ENCODE data around the gene KYAT1. TPM values are rescaled to one million over a fixed set of nuclear protein-coding genes. Genes with fewer than 3 reads are reported as not detected.
A peak's percentile ranks its signal among the peaks of the same experiment; 100 is the strongest.

Gene KYAT1
- total RNA-seq, 2 donors from 2014 or later = 6.7 to 19.9 TPM

GRCh38 chr9:128792978-128793686 lies 88.6 kb downstream of the KYAT1 start:
- no peak for ATAC-seq
- no peaks in the 10 kb centered on the region for H3K27me3 Mint-ChIP-seq
- no peak overlapping the region for H3K27ac Mint-ChIP-seq
- no peak for DNase-seq (ENCODE audit: low spot score)
- H3K36me3 Mint-ChIP-seq = peaks cover 12% of the 10 kb centered on the region
- H3K9me3 Mint-ChIP-seq = no peaks in the 10 kb centered on the region
- H3K4me1 Mint-ChIP-seq (ENCODE audit: low read depth in 2 of 2) = peaks cover 3 to 8% of the 10 kb centered on the region in 2 donors
- H3K4me3 Mint-ChIP-seq = no peak overlapping the region

GRCh38 chr9:128792134-128792533 lies 89.6 kb downstream of the KYAT1 start:
- Mint-ChIP-seq H3K27ac (no peak overlapping the region), H3K9me3 (no peaks in the 10 kb centered on the region), H3K4me3 (no peak overlapping the region), H3K27me3 (no peaks in the 10 kb centered on the region), H3K36me3 (peaks cover 9% of the 10 kb centered on the region), H3K4me1 (ENCODE audit: low read depth in 2 of 2) (peaks cover 11 to 15% of the 10 kb centered on the region in 2 donors)
- ATAC-seq (no peak), DNase-seq (ENCODE audit: low spot score) (no peak)

- Mint-ChIP-seq H3K4me1 (ENCODE audit: low read depth in 2 of 2) (peaks cover 15% of the 10 kb centered on the region in 2 donors), H3K27me3 (no peaks in the 10 kb centered on the region), H3K9me3 (no peaks in the 10 kb centered on the region), H3K4me3 (no peak overlapping the region), H3K27ac (no peak overlapping the region), H3K36me3 (peaks cover 9% of the 10 kb centered on the region)
- no peak for DNase-seq (ENCODE audit: low spot score)
- no peak for ATAC-seq
Measured at GRCh38 chr9:128790536-128790935, 91.2 kb downstream of the KYAT1 start.

- peak overlapping the region; percentile 98 for H3K4me3 Mint-ChIP-seq
- H3K36me3 Mint-ChIP-seq = peaks cover 4% of the 10 kb centered on the region
- no peaks in the 10 kb centered on the region for H3K9me3 Mint-ChIP-seq
- H3K27ac Mint-ChIP-seq = peak overlapping the region; percentile 77 to 88
- H3K27me3 Mint-ChIP-seq = no peaks in the 10 kb centered on the region
- peaks cover 15% of the 10 kb centered on the region in 2 donors for H3K4me1 Mint-ChIP-seq (ENCODE audit: low read depth in 2 of 2)
- ATAC-seq (no peak), DNase-seq (ENCODE audit: low spot score) (no peak)
Measured at GRCh38 chr9:128788445-128788844, 93.3 kb downstream of the KYAT1 start.

- peaks cover 9 to 15% of the 10 kb centered on the region in 2 donors for H3K4me1 Mint-ChIP-seq (ENCODE audit: low read depth in 2 of 2)
- H3K27ac Mint-ChIP-seq = peak overlapping the region; percentile 77 to 88
- H3K36me3 Mint-ChIP-seq = peaks cover under 1% of the 10 kb centered on the region
- no peaks in the 10 kb centered on the region for H3K27me3 Mint-ChIP-seq
- DNase-seq (ENCODE audit: low spot score) (no peak), ATAC-seq (no peak)
- H3K9me3 Mint-ChIP-seq = no peaks in the 10 kb centered on the region
- peak overlapping the region; percentile 98 for H3K4me3 Mint-ChIP-seq
Measured at GRCh38 chr9:128787659-128788058, 94.1 kb downstream of the KYAT1 start.

- ATAC-seq (peak; percentile 98), DNase-seq (ENCODE audit: low spot score) (peak; percentile 93)
- H3K27me3 Mint-ChIP-seq = no peaks in the 10 kb centered on the region
- H3K4me3 Mint-ChIP-seq = peak within 1 kb of the TSS; percentile 98
- no peaks in the 10 kb centered on the region for H3K36me3 Mint-ChIP-seq
- peaks cover 9 to 15% of the 10 kb centered on the region in 2 donors for H3K4me1 Mint-ChIP-seq (ENCODE audit: low read depth in 2 of 2)
- no peaks in the 10 kb centered on the region for H3K9me3 Mint-ChIP-seq
- H3K27ac Mint-ChIP-seq = peak within 1 kb of the TSS; percentile 77 to 88
Measured at GRCh38 chr9:128786681-128787601, 94.8 kb downstream of the KYAT1 start, which contains the start of gene TBC1D13. Gene TBC1D13 (plus strand): TSS chr9:128787253. CDS start chr9:128787354, 101 bp downstream.

GRCh38 chr9:128785427-128785826 lies 96.3 kb downstream of the KYAT1 start:
- Mint-ChIP-seq H3K4me1 (ENCODE audit: low read depth in 2 of 2) (peaks cover 9 to 15% of the 10 kb centered on the region in 2 donors), H3K4me3 (no peak overlapping the region), H3K27me3 (peaks cover 0 to 2% of the 10 kb centered on the region in 2 donors), H3K27ac (no peak overlapping the region), H3K36me3 (no peaks in the 10 kb centered on the region), H3K9me3 (peaks cover 4% of the 10 kb centered on the region)
- DNase-seq (ENCODE audit: low spot score) = no peak
- ATAC-seq = no peak

Other genes with a start within 250 kb of the KYAT1 start
- 10 to 100 TPM; 23.7 to 62.6 TPM for gene DYNC2I2, start 225.1 kb downstream of the KYAT1 start, total RNA-seq
- 100 to 1,000 TPM; 495 to 800 TPM for gene SET, start 192.7 kb downstream of the KYAT1 start, total RNA-seq
- gene PKN3, start 179.4 kb downstream of the KYAT1 start, total RNA-seq = 1 to 10 TPM; 7.0 to 8.0 TPM
- 10 to 100 TPM; 56.3 to 72.3 TPM for gene ZDHHC12, start 157.8 kb downstream of the KYAT1 start, total RNA-seq
- 10 to 100 TPM; 21.5 to 22.4 TPM for gene ZER1, start 110.0 kb downstream of the KYAT1 start, total RNA-seq
- 10 to 100 TPM; 25.9 to 33.4 TPM for gene TBC1D13, start 94.7 kb downstream of the KYAT1 start, total RNA-seq
- 10 to 100 TPM; 18.4 to 23.7 TPM for gene ENDOG, start 63.5 kb downstream of the KYAT1 start, total RNA-seq
- 100 to 1,000 TPM in 1 of 2 donors, 10 to 100 TPM in 1; 89.5 to 152 TPM for gene SPOUT1, start 52.2 kb downstream of the KYAT1 start, total RNA-seq
- 10 to 100 TPM; 25.6 to 28.2 TPM for gene LRRC8A, start 183 bp upstream of the KYAT1 start, total RNA-seq
- gene PHYHD1, start 39.0 kb upstream of the KYAT1 start, total RNA-seq = 1 to 10 TPM in 1 of 2 donors, under 1 TPM in 1; 0.24 to 1.1 TPM
- 10 to 100 TPM in 1 of 2 donors, 1 to 10 TPM in 1; 8.7 to 11.5 TPM for gene DOLK, start 65.7 kb upstream of the KYAT1 start, total RNA-seq
- gene NUP188, start 65.7 kb upstream of the KYAT1 start, total RNA-seq = 100 to 1,000 TPM; 103 to 143 TPM
- gene SH3GLB2, start 146.4 kb upstream of the KYAT1 start, total RNA-seq = 10 to 100 TPM; 57.8 to 99.0 TPM
- gene MIGA2, start 154.7 kb upstream of the KYAT1 start, total RNA-seq = 10 to 100 TPM; 42.4 to 82.6 TPM
- gene DOLPP1, start 199.2 kb upstream of the KYAT1 start, total RNA-seq = 10 to 100 TPM; 18.6 to 24.1 TPM
- gene CRAT, start 228.8 kb upstream of the KYAT1 start, total RNA-seq = 10 to 100 TPM; 11.9 to 12.7 TPM
- 100 to 1,000 TPM in 1 of 2 donors, 10 to 100 TPM in 1; 75.7 to 133 TPM for gene PTPA, start 229.5 kb upstream of the KYAT1 start, total RNA-seq

Data from natural killer cell treated with Interleukin-12 subunit alpha and Interleukin-12 subunit beta and Interleukin-15 and Interleukin-18, amount 100 ng/mL, for 72 hours (primary cell).